Stimulated activated naive CD8-positive, alpha-beta T cell treated with anti-CD3 and anti-CD28 coated beads, Interleukin-15, Interleukin-2, amounts not matched to agents 100 U/mL and 50 U/mL, for 24 hours (primary cell): ENCODE measurements around the gene BMP5.

Source experiments
- ATAC-seq: fragments of 150-1000 bp; cut with Tn5 transposase; one replicate; pipeline ENCODE4 v1.10.0; 2021
- DNase-seq: peaks from one replicate; pipeline ENCODE4 v3.0.0; 2021

BMP5 gene

DNA sequence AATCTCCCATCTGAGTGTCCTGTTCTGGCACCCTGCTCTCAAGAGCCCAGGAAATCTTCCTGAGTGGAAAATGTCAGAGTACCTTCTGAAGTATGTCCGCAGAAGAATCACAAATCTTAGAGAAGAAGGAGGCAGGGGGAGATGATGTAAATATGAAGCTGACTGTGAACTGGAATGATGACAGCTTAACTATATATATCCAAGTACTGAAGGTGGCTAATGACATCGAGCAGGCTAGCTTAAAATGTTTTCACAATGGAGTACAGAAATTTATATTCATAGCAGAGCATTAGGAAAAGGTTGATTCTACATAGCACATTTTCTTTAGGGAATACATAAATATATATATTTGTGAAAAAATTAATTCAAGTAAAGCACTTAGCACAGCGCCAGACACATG, 64.3 kb downstream of the BMP5 start:
- no peak for DNase-seq
- ATAC-seq, result no peak

DNA sequence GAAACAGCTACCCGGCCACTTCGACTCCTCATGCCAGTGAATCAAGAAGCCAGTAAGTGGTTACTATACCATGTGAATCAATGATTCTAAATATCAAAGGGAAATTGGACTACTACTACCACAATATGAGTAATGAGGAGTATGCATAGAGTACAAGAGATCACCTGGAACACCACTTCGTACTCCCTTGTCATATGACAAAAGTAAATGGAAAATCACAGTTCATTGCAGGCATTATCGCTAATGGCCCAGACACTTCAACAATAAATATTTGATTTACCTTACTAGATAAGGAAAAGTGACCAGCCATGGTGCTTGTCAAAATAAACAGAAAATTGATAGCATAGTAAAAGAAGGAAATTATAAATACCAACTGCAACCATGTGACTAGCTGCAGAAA, 73.1 kb downstream of the BMP5 start:
- ATAC-seq (no peak), DNase-seq (no peak)

DNA sequence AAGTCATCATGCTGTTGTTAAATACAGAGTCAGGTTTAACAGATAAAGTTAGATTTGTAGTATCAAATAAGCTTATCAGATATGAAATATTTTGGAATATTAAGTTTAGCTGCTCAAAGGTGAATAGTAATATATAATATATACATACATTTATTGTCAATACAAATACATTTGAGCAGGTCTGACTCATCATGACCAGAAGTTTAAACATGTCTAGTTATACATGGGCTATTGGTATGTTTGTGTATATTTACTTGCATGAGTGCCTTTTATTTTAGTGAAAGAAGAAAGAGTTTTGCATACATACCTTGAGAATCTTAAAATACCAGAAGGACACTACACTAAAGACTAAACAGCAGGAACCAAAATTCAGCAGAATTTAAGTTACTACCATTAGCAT, 76.8 kb downstream of the BMP5 start:
- DNase-seq, result no peak
- ATAC-seq, result no peak

DNA sequence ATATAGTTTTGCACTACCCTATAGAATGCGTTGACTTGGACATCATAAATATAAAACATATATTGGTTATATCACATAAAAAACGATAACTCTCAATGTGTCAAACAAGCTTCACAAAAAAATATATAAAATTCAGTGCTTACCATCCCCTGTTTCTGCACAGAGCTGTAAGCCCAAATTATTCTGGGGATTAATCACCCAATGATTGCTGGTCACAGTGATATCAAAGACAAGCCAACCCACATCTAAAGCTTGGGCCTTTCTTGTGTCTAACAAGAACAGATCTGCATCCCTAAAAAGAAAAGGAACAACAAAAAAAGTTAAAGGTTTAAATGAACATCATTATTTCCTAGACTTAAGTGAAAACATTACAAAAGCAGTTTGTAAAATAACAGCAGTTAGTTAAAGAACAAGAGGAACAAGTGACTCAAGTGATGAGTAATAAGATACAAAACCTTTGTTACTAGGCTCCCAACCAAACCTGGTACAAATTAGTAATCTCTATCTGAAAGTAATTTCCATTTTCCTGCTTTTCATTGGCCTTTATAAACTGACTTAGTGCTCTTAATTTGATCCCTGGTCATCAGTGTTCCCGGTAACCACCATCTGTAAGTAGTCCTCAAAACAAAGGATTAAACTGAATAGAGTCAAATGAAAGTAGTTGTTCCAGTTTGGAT, 81.1 kb downstream of the BMP5 start:
- ATAC-seq (no peak), DNase-seq (no peak)

DNA sequence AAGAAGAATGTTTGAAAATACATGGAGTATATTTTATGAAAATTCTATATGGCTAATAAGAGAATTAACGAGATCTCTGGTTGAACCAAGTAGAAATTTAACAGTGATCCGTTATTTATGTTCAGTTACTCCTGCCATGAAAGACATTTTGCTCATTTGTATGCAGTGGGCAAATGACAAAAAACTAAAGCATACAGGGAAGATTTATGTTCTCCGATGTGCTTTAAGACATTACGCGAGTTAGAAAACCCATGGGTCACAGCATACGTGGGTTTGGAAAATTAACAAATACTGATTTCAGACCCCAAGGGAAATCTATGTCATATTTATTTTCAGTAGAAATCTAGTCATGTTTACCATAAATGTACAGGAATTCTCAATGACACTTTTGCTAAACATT, 90.1 kb downstream of the BMP5 start:
- no peak for ATAC-seq

DNA sequence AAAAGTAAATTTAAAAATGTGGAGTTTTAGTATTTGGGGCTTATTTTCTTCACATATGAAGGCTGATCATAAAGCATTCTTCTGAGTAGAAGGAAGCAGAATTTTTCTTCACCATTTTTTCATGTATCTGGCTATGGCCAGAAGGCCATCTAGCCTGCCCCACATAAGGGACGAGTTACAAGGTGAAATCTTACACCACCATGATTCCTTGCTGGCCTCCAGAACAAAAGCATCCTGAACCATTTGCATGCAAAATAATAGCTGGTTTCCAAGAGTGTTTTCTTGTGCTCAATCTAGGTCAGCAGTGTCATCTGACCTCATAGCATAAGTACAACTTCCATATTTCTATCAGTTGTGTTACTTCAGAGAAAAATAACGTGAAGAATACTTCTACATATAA, 93.1 kb downstream of the BMP5 start:
- no peak for ATAC-seq
- DNase-seq, result no peak

More for the DNA sequence above, 90.1 kb downstream of the BMP5 start:
- no peak for DNase-seq

DNA sequence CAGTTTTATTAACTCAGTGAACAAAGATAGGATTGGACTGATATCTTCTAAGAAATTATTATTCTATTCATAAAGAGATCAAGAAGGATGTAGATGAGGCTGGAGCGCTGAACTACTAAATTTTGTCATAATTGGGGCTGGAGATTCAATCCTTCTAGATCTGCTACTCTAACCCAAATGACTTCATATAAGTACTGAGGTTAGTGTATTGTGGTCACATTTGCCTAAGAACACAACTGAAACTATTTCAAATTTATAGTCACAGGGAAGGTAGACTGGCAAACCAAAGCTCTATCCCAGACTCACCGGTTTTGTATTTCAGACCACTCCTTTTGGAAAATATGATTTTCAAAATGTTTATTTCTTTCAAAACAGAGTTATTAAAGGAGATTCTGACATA, 96.7 kb downstream of the BMP5 start:
- ATAC-seq (no peak), DNase-seq (no peak)

DNA sequence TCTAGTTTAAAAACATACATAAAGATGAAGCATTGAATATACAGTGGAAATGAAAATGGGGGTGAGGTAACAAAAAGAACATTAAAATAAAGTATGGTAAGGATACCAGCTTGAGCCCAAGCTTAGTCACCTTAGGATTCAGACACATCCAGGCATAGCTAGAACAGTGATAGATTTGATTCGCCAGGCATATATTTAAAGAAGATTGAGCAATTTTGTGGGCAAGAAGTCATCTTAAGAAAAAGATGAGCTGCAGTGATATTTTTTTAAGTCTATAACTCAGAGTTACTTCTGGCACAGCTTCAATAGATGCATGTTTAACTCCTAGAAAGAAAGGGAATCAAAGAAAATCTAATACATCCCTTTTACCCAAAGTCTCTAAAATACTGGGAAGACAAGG, 97.9 kb downstream of the BMP5 start:
- ATAC-seq (no peak), DNase-seq (no peak)

DNA sequence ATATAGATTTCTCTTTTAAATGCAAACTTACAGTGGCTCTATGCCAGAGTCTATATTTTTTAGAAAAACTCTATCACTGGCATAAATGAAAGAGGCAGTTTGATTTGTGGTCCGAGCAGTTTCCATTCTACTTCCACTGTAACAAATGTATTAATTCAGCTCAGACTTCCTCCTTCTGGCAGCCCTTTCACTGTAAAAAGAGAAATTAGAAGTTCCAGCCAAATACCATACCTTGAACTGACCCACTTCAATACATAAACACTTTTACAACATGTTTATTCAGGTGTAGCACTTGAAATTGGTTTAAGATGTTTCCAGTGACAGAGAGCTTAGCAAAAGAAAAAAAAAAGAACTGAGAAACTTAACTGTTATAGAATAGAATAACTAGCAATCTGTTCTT, 99.3 kb downstream of the BMP5 start:
- DNase-seq, result no peak
- no peak for ATAC-seq

DNA sequence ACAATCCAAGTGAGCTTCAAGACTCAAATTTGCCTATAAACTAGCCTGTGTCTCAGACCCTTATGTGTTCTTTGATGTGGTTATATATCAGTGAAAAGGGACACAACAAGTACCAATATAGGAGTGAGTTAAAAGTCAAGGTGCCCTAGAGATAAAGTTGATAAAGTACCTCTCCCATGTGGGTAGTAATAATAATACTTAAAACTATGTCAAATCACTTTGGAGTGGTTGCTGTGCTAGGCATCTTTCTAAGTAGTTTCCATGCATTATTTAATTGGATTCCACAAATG, 100.4 kb downstream of the BMP5 start:
- ATAC-seq, result no peak
- DNase-seq, result no peak

DNA sequence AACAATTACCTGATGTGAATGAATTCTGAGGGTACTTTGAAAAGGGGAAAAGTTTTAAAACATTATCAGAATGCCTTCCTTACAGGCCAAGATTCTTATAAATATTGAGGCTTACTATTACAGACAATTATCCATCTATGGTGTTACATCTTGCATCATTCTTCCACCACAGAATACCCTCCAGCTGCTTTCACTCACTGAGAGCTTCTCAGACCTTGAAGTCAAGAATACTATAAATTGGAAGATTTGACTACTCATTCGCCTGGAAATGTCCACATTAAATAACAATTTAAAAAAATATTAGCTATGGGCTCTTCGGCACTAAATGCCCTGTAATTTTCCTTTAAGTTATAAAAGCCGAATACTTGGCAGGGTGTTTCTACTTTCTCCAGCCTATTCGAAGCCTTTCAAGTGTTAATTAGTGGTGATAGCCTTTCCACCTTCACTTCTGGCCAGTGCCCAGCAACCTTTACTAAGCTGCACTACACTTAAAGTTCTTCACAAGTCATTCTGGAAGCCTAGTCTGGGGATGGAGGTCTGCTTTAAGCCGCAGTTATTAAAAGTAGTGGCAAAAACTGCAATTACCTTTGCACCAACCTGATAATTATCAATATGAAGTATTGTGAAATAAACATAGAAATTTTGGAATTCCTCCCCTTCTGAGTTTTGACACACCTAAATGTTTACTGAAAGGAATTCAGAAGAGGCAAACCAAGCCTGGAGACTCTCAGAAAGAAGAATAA, 100.9 kb downstream of the BMP5 start:
- ATAC-seq (no peak), DNase-seq (no peak)

DNA sequence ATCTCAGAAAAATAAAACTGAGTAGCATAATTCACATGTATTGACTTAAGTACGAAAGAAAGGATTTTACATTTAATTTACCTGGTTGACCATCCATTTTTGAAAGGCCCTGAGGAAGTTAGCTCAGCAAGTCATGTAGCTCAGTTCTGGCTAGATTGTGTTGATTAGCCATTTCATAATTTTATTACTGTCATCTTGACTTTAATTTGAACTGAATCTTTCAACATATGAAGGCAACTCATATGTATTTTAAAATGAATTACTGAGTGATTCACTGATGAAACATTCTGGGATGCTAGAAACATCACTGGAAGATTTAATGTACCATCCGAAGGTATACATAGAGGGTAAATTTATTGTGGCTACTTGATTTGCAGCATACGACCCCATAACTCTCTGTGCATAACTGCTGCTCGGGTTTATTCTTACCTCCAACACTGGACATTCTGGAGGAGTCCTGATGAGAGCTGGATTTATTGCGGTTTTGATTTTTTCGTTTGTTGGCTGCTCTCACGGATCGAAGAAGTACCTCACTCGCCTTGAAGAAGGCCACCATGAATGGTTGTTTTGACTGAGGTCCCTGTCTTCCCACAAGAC, 101.7 kb downstream of the BMP5 start:
- ATAC-seq (no peak), DNase-seq (no peak)

DNA sequence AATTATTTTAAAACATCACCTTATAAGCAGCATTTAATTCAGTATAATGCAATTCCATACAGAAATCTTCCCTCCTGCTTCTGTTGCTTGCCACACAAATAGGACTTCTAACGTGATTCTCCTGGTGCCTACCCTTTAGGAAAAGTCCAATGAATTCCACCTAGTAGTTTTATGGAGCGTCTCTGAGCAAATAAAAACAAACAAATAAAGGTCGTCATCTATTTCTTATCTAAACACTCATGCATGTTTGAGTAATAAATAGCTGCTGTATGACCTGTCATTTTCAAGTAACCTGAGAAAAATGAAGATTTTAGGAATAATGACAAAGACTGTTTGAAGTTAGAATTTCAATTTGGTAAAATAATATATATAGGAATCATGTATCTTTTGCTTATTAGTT, 102.7 kb downstream of the BMP5 start:
- ATAC-seq, result no peak
- DNase-seq, result no peak

DNA sequence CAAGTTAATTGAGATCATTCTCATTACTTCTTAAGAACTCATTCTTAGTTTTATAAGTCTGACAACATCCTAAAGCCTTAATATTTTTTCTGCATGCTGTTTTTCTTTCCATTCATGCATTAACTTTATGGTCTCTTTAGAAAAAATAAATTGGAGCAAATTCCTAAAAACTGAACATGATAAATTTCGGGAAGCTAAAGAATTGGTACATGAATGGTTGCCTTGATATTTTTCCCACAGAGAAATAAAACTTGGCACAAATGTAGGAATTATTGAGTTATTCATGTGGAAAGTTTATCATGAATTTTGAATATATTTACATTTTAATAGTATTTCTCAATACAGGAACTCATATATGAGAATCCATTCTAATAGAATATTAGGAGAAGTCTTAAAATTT, 115.9 kb downstream of the BMP5 start:
- ATAC-seq (no peak), DNase-seq (no peak)

DNA sequence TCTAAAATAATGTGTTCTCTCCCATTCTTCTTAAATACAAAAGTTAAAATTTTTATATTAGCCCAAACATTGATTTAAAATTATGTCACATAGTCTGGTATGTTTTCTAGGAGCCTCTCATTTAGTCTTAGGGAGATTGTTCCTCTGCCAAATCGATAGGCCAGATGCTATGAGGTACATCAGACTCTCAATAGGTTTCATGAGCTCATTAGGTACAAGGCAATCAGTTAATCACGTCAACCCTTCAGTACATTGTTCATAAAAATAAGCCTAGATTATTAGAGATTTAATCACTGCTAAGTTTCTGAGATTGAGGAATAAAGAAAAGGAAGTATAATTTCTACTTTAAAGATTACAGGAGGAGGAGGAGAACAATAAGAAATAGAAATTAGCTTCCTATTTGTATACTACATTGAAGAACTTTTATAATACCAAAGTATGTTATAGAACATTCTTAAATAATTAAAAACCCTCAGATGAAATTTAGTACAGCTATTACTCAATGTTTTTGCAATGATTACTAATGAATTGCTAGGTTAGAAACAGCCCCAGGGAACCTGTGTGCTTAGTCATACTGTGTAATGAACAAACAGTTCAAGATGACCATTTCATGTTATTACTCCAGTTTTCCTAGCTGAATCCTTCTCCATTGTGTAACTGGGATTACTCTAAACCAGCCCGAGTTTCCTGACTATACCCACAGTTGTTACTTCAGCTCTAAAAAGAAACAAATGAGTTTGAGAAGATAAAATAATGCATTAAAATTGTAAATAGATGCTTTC, 117.0 kb downstream of the BMP5 start:
- no peak for DNase-seq
- no peak for ATAC-seq

DNA sequence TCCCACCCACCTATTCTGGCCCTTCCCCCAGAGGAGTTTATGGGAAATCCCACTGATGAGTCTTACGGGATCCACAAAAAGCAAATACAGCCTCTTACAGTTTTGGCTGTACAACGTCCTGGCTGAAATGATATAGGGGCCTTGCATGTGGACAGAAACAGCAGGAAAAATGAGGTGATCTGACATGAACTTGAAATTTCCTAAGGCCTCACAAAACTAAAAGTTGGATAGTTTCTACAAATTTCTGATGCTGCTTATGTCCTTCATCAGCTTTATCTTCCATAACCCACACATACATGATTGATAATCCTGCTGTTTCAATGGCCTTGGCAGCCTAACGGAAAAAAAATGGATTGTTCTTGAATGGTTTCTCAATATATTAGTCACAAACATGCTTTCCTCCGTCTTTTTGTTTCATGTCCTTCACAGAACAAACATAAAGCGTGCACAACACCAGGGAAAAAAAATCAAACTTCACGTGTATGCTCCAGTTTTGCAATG, 118.8 kb downstream of the BMP5 start:
- DNase-seq, result no peak
- ATAC-seq, result no peak

DNA sequence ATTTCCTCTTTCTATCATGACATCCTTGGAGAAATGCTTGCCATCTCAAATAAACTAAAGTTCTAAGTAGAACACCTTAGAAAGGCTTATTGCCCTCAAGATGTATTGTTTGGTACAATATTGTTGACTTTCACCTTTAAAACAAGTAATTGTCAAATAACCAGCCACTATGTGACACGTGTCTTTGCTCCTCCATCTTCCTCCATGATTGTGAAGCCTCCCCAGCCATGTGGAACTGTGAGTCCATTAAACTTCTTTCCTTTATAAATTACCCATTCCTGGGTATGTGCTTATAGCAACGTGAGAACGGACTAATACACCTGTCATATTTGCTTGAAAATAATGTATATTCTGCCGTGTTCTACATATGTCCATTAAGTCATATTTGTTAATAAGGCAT, 126.5 kb downstream of the BMP5 start:
- ATAC-seq, result no peak

DNA sequence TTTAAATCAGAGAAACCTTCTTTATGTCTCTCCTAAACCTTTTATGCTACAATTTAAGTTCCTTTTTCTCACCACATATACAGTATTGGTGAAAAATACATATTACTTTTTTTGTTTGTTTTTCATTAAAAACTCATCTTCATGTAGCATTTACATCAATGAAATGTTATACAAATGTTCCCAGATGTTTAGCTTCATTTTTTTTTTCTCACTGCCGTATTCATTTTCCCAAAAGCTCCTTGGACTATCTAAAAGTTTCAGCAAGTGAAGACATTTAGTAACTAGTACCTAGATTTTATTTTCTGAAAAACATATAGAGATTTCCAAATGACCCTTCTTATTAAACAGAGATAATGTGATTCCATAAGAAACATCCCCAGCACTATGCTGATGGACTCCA, 128.9 kb downstream of the BMP5 start:
- no peak for DNase-seq
- ATAC-seq, result no peak

More for the DNA sequence above, 126.5 kb downstream of the BMP5 start:
- no peak for DNase-seq

DNA sequence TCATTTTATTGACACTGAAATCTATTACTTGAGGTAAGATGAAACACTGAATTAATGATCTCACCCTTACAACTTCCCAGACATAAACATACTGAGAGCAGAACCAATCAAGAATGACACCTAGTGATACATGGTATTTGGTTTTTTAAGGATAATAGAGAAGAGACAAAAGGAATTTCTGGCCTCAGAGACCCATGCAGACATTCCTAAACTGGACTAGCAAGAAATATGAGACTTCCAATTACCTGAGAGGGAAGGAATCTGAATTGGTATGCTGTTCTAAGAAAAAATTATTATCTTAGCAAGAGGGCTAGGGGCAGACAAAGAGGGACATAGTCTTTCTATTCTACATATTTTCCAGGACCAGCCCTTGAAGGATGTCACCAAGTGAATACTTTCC, 141.1 kb downstream of the BMP5 start:
- no peak for ATAC-seq
- no peak for DNase-seq

DNA sequence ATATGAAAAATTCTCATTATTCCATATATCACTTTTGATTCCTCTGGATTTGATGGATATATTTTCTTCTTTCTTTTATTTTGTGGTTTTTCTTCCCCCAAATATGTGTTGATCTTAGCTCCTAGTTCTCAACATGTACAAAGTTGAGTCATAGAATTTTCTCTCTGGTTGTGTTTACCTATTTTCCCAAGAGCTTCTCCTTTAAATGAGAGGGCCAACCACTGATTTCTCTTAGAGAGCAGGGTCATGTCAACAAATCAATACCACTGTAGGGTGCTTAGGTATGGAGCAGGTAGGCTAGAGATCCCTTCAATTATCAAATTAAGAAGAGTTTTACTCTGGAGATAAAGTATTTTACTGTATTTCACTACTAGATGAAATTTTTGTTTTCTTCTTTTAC, 145.7 kb downstream of the BMP5 start:
- DNase-seq (no peak), ATAC-seq (no peak)

DNA sequence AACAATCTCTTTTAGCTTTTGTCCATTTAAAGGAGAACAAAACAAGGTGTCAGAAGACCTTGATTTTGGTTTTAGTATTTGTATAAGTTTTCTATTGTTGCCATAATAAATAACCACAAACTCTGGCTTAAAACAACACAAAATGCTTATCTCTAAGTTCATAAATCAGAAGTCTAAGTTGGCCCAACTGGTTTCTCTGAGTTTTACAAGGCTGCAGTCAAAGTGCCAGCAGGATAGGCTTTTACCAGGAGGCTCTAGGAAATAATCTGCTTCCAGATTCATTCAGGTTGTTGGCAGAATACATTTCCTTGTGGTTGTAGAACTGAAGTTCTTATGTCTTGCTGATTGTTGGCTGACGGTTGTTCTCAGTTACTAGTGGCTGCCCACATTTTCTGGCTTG, 149.2 kb downstream of the BMP5 start:
- no peak for DNase-seq
- ATAC-seq, result no peak

DNA sequence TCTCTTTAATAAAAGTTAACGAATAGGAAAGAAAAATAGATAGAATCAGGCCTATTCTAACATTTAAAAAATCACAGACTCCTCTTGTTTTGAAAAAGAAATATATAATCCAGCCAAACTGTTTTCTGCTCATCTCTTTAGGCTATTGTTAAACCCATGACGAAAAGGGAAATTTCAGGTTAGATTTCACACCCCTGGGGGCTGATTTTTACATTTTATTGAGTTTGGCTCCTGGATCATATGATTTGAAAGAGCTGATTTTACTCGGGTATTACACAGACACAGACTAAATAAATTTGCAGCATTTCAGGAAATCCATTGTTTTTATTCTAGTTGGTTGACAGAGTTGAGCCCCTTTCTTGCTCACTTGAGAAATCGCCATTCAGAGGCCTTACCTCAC, 160.6 kb downstream of the BMP5 start:
- ATAC-seq (no peak), DNase-seq (no peak)

DNA sequence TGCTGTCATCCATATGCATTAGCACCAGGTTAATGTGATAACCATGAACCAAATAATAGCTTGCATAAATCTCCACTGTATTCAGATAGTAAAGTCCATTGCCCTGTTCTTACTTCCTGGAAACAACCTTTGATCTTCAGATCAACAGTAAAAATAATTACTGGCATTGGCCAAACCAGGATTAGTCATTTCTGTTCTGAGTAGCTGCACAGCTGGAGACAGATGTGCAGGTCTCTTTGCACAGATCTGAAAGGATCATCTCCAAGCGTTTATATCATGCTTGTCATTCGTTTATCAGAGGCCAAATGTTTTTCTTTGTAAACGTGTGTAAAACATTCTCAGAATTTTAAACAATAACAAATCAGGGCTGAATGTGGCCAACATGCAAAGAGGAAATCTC, 162.0 kb downstream of the BMP5 start:
- ATAC-seq (no peak), DNase-seq (no peak)
